ENCODE measurements around the gene GTF3A. TPM values are rescaled to one million over a fixed set of nuclear protein-coding genes. Genes with fewer than 3 reads are reported as not detected.

Gene GTF3A
- total and polyA plus RNA-seq, 2 of the 8 experiments (the other 6 are each of a cell fraction or from before 2014, with no cell fraction given) = 41.6 to 96.5 TPM

- TF ChIP-seq EGR1 (IDR thresholded peaks at IDR 0.05; ENCODE audit: borderline replicate concordance, low read depth, low read length) = no peak
- no peak for TF ChIP-seq PHF8 (conservative IDR thresholded peaks at IDR 0.05; ENCODE audit: low read depth, low read length)
- TF ChIP-seq SP4 (IDR thresholded peaks at IDR 0.05; ENCODE audit: low read length) = no peak
Observed at GRCh38 chr13:27379126-27379525, 45.3 kb upstream of the GTF3A start (continued).
